Measurements from ENCODE around the gene ARID1B. TPM values are rescaled to one million over a fixed set of nuclear protein-coding genes. Genes with fewer than 3 reads are reported as not detected.

The ARID1B gene
- total RNA-seq, 1 experiment from 2014 or later: 60.3 TPM

- H3K4me1 Mint-ChIP-seq: peaks cover 18% of the 10 kb centered on the region
- H3K4me3 Mint-ChIP-seq: no peak overlapping the region
- peaks cover 3% of the 10 kb centered on the region; the same call in 1 of the 2 replicates for H3K9me3 Mint-ChIP-seq
- no peak for DNase-seq (ENCODE audit: low spot score)
- H3K27me3 Mint-ChIP-seq (ENCODE audit: low read depth): no peaks in the 10 kb centered on the region
- H3K36me3 Mint-ChIP-seq: peaks cover 11% of the 10 kb centered on the region
- no peak overlapping the region for H3K27ac Mint-ChIP-seq
- ChIA-PET CTCF (no interaction called here), POLR2A (interaction anchor here (0.8 kb wide), 1 partner anchor 23 kb away, joined by 3 read pairs; no protein-coding TSS in a partner anchor)
- ATAC-seq: no peak; the same call in 1 of the 2 replicates
- TF ChIP-seq, protein P1, sequence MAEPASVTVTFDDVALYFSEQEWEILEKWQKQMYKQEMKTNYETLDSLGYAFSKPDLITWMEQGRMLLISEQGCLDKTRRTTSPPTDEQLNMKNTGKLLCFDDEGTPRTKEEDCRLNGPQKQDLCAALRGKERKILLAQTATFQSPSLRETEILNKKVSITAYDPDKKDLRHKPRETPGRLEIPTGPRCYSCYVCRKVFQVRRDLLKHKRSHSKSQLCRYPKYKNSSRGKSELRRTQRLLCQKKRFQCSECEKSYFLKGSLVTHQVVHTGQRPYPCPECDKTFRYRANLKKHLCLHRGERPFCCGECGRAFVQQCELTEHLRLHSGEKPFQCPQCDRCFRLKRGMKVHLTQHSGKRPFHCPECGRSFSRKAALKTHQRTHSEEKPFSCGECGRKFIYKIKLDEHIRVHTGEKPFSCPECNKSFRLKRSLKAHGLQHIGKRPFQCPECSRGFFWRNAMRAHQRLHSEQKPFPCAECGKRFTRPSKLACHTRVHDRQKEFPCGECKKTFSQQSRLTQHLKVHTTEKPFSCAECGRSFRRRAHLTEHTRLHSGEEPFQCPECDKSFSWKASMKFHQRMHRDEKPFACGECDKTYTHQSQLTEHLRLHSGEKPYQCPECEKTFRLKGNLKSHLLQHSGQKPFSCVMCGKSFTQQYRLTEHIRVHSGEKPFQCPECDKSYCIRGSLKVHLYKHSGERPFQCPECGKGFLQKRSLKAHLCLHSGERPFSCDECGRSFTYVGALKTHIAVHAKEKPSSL (CRISPR knock-in tag; conservative IDR thresholded peaks at IDR 0.05): no peak
- no peak for TF ChIP-seq CREB1 (CRISPR knock-in tag; IDR thresholded peaks at IDR 0.05)
- TF ChIP-seq ZNF317 (CRISPR knock-in tag; IDR thresholded peaks at IDR 0.05; ENCODE audit: borderline replicate concordance, low read depth): no peak
- no peak for TF ChIP-seq KAT7 (CRISPR knock-in tag; IDR thresholded peaks at IDR 0.05; ENCODE audit: borderline replicate concordance)
- no peak for TF ChIP-seq CBFB (CRISPR knock-in tag; IDR thresholded peaks at IDR 0.05; ENCODE audit: low read depth)
- TF ChIP-seq TCF7 (CRISPR knock-in tag; IDR thresholded peaks at IDR 0.05; ENCODE audit: low read depth): no peak
- TF ChIP-seq FOXK1 (CRISPR knock-in tag; IDR thresholded peaks at IDR 0.05): no peak
- no peak for TF ChIP-seq IRF1 (CRISPR knock-in tag; IDR thresholded peaks at IDR 0.05)
- TF ChIP-seq HMGA2 (CRISPR knock-in tag; IDR thresholded peaks at IDR 0.05): no peak
- TF ChIP-seq FOXJ3 (CRISPR knock-in tag; IDR thresholded peaks at IDR 0.05; ENCODE audit: borderline replicate concordance): no peak
- no peak for TF ChIP-seq NR1H2 (CRISPR knock-in tag; IDR thresholded peaks at IDR 0.05)
- no peak for TF ChIP-seq ZNF121 (CRISPR knock-in tag; IDR thresholded peaks at IDR 0.05)
- no peak for TF ChIP-seq PREB (CRISPR knock-in tag; IDR thresholded peaks at IDR 0.05; ENCODE audit: borderline replicate concordance)
- no peak for TF ChIP-seq SP1 (CRISPR knock-in tag; conservative IDR thresholded peaks at IDR 0.05)
- TF ChIP-seq, protein P2, sequence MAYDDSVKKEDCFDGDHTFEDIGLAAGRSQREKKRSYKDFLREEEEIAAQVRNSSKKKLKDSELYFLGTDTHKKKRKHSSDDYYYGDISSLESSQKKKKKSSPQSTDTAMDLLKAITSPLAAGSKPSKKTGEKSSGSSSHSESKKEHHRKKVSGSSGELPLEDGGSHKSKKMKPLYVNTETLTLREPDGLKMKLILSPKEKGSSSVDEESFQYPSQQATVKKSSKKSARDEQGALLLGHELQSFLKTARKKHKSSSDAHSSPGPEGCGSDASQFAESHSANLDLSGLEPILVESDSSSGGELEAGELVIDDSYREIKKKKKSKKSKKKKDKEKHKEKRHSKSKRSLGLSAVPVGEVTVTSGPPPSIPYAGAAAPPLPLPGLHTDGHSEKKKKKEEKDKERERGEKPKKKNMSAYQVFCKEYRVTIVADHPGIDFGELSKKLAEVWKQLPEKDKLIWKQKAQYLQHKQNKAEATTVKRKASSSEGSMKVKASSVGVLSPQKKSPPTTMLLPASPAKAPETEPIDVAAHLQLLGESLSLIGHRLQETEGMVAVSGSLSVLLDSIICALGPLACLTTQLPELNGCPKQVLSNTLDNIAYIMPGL (CRISPR knock-in tag; IDR thresholded peaks at IDR 0.05): no peak
- no peak for TF ChIP-seq ARID4B (CRISPR knock-in tag; IDR thresholded peaks at IDR 0.05; ENCODE audit: borderline replicate concordance)
- no peak for TF ChIP-seq RORB (CRISPR knock-in tag; IDR thresholded peaks at IDR 0.05)
- no peak for TF ChIP-seq TEAD4 (CRISPR knock-in tag; IDR thresholded peaks at IDR 0.05)
- TF ChIP-seq ZNF232 (CRISPR knock-in tag; IDR thresholded peaks at IDR 0.05): no peak
Observed at GRCh38 chr6:157113389-157113788, 336.2 kb downstream of the ARID1B start.
